Type B pancreatic cell (in vitro differentiated cells): ENCODE results near the gene HSD17B14. TPM values are rescaled to one million over a fixed set of nuclear protein-coding genes. Genes with fewer than 3 reads are reported as not detected.
A peak's percentile ranks its signal among the peaks of the same experiment; 100 is the strongest.
"Not testable (repeated sequence)": the region's sequence is repeated elsewhere in the genome, so short reads cannot be mapped to it uniquely, and the experiment has no call there.

Source experiments
- DNase-seq: peaks from one replicate; pipeline ENCODE4 v3.0.0; 2021; ENCODE audit warnings: mixed read lengths; ENCODE audit not compliant: unreplicated experiment; ENCODE audit errors: extremely low spot score
- H3K27ac Mint-ChIP-seq: 2 replicates; pipeline ENCODE4 v1.8.0; 2021; ENCODE audit warnings: mild to moderate bottlenecking, mixed read lengths
- H3K27me3 Mint-ChIP-seq: 2 replicates; pipeline ENCODE4 v1.8.0; 2021; ENCODE audit warnings: mixed read lengths
- H3K36me3 Mint-ChIP-seq: 2 replicates; pipeline ENCODE4 v1.8.0; 2021; ENCODE audit warnings: mixed read lengths
- H3K4me1 Mint-ChIP-seq: one replicate; pipeline ENCODE4 v1.8.0; 2021; ENCODE audit warnings: mixed read lengths; ENCODE audit not compliant: unreplicated experiment
- H3K4me3 Mint-ChIP-seq: 2 replicates; pipeline ENCODE4 v1.8.0; 2021; ENCODE audit warnings: mild to moderate bottlenecking, mixed read lengths
- H3K9me3 Mint-ChIP-seq: 2 replicates; pipeline ENCODE4 v1.8.0; 2021; ENCODE audit warnings: mixed read lengths
- total RNA-seq: library from RNA; stranded (reverse); gene quantifications from 2 replicates; pipeline ENCODE4 v1.2.1, GENCODE V29; 2021; ENCODE audit warnings: low replicate concordance
- TF ChIP-seq, protein P1 (sequence below): fragments of 200-600 bp; sonication (generic); conservative IDR thresholded peaks from 2 replicates; pipeline ENCODE4 v1.5.0; 2021; ENCODE audit warnings: antibody characterized with exemption, mild to moderate bottlenecking

Gene HSD17B14
- total RNA-seq, 1 donor from 2014 or later = 12.9 TPM

GRCh38 chr19:48878196-48879024 is 42.1 kb upstream of the HSD17B14 start:
- Mint-ChIP-seq H3K9me3 (peaks cover 4% of the 10 kb centered on the region), H3K27me3 (no peaks in the 10 kb centered on the region), H3K36me3 (peaks cover 30% of the 10 kb centered on the region), H3K4me3 (peak overlapping the region; percentile 34), H3K4me1 (peaks cover 24% of the 10 kb centered on the region), H3K27ac (peak overlapping the region; percentile 89)
- DNase-seq = no peak
- TF ChIP-seq, protein P1, sequence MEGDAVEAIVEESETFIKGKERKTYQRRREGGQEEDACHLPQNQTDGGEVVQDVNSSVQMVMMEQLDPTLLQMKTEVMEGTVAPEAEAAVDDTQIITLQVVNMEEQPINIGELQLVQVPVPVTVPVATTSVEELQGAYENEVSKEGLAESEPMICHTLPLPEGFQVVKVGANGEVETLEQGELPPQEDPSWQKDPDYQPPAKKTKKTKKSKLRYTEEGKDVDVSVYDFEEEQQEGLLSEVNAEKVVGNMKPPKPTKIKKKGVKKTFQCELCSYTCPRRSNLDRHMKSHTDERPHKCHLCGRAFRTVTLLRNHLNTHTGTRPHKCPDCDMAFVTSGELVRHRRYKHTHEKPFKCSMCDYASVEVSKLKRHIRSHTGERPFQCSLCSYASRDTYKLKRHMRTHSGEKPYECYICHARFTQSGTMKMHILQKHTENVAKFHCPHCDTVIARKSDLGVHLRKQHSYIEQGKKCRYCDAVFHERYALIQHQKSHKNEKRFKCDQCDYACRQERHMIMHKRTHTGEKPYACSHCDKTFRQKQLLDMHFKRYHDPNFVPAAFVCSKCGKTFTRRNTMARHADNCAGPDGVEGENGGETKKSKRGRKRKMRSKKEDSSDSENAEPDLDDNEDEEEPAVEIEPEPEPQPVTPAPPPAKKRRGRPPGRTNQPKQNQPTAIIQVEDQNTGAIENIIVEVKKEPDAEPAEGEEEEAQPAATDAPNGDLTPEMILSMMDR = no peak

- peak overlapping the region; percentile 89 for H3K27ac Mint-ChIP-seq
- H3K27me3 Mint-ChIP-seq = no peaks in the 10 kb centered on the region
- H3K36me3 Mint-ChIP-seq = peaks cover 36% of the 10 kb centered on the region
- no peak for DNase-seq
- peak overlapping the region; percentile 58 for H3K4me3 Mint-ChIP-seq
- H3K4me1 Mint-ChIP-seq = peaks cover 30% of the 10 kb centered on the region
- TF ChIP-seq, protein P1 = no peak
- peaks cover 4% of the 10 kb centered on the region for H3K9me3 Mint-ChIP-seq
Measured at GRCh38 chr19:48877855-48878195, 41.5 kb upstream of the HSD17B14 start.

GRCh38 chr19:48876043-48876981 is 40.0 kb upstream of the HSD17B14 start:
- peak overlapping the region; percentile 99 for H3K4me3 Mint-ChIP-seq
- H3K27ac Mint-ChIP-seq = peak overlapping the region; percentile 100
- H3K27me3 Mint-ChIP-seq, DNase-seq, H3K9me3 Mint-ChIP-seq: not testable (repeated sequence)
- peaks cover 37% of the 10 kb centered on the region for H3K4me1 Mint-ChIP-seq
- peaks cover 38% of the 10 kb centered on the region for H3K36me3 Mint-ChIP-seq

- no peak for DNase-seq
- no peaks in the 10 kb centered on the region for H3K9me3 Mint-ChIP-seq
- H3K27me3 Mint-ChIP-seq = peaks cover 4% of the 10 kb centered on the region
- peaks cover 37% of the 10 kb centered on the region for H3K4me1 Mint-ChIP-seq
- TF ChIP-seq, protein P1 = no peak
- H3K4me3 Mint-ChIP-seq = peak overlapping the region; percentile 99
- peaks cover 38% of the 10 kb centered on the region for H3K36me3 Mint-ChIP-seq
- peak overlapping the region; percentile 100 for H3K27ac Mint-ChIP-seq
Measured at GRCh38 chr19:48874303-48875135, 38.2 kb upstream of the HSD17B14 start.

DNA sequence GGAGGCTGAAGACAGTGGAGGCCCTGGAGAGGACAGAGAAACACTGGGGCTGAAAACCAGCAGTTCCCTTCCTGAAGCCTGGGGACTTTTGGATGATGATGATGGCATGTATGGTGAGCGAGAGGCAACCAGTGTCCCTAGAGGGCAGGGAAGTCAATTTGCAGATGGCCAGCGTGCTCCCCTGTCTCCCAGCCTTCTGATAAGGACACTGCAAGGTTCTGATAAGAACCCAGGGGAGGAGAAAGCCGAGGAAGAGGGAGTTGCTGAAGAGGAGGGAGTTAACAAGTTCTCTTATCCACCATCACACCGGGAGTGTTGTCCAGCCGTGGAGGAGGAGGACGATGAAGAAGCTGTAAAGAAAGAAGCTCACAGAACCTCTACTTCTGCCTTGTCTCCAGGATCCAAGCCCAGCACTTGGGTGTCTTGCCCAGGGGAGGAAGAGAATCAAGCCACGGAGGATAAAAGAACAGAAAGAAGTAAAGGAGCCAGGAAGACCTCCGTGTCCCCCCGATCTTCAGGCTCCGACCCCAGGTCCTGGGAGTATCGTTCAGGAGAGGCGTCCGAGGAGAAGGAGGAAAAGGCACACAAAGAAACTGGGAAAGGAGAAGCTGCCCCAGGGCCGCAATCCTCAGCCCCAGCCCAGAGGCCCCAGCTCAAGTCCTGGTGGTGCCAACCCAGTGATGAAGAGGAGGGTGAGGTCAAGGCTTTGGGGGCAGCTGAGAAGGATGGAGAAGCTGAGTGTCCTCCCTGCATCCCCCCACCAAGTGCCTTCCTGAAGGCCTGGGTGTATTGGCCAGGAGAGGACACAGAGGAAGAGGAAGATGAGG is 37.4 kb upstream of the HSD17B14 start:
- H3K9me3 Mint-ChIP-seq = no peaks in the 10 kb centered on the region
- H3K36me3 Mint-ChIP-seq = peaks cover 36% of the 10 kb centered on the region
- DNase-seq = no peak
- peak overlapping the region; percentile 99 for H3K4me3 Mint-ChIP-seq
- TF ChIP-seq, protein P1 = no peak
- peak overlapping the region; percentile 100 for H3K27ac Mint-ChIP-seq
- peaks cover 41% of the 10 kb centered on the region for H3K4me1 Mint-ChIP-seq
- H3K27me3 Mint-ChIP-seq = peaks cover 4% of the 10 kb centered on the region
